Measurements from ENCODE around the gene ZNF787.

ZNF787 gene
- long read RNA-seq: 0 reads

DNA sequence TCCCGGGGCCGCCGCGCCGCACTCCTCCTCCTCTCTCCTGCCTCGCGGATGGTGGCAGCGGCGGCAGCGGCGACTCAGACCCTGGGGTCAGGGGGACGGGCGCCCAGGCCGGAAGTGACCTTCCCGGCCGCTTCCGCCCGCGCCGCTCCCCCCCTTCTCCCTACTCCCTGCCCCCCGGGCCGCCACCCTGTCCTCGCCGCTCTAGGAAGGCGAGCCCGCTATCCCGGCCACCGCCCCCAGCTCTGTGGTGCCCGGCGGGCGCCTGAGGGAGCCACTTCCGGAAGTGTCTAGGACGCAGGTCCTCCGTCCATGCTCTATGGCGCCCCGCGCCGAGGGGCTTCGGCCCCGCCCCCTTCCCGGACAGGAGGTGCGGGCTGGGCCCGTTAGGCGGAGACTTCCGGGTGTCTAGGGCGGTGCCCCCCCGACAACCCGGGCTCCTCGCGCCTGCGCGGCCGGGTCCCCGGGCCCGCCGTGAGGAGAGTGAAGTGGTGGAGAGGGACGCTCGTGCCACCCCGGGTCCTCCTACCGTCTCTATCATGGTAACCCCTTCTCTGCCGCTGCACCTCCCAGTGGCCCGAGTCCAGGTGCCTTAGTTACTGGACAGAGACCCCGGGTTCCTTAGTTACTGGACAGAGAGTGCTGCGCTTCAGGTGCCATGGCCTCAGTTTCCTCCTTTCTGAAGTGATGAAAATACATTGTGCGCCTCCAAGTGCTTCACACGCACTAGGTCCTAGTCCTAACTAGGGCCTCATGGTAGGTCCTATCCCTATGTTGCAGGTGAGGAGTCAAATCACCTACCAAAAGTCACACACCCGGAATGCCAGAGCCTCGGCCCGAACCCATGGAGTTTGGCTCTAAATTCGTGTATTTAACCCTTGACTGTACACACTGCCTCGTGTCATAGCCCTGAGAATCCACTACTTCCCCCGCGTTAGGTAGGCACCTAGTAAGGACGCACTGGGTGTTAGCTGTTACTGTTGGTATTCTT is at the start of gene ZNF787:
Gene ZNF787 (minus strand): TSS at position 116 of the 988 bp plus-strand sequence. CDS start 18,078 bp downstream, outside the sequence.
- Histone ChIP-seq H3K27me3 (ENCODE audit: insufficient read depth, poor library complexity, severe bottlenecking) (no peaks in the 10 kb centered on the region), H3K4me3 (replicated peaks; ENCODE audit: insufficient read depth, low read length) (peak within 1 kb of the TSS; percentile 70), H3K27ac (replicated peaks) (peak within 1 kb of the TSS; percentile 94)
- TF ChIP-seq, protein P1, sequence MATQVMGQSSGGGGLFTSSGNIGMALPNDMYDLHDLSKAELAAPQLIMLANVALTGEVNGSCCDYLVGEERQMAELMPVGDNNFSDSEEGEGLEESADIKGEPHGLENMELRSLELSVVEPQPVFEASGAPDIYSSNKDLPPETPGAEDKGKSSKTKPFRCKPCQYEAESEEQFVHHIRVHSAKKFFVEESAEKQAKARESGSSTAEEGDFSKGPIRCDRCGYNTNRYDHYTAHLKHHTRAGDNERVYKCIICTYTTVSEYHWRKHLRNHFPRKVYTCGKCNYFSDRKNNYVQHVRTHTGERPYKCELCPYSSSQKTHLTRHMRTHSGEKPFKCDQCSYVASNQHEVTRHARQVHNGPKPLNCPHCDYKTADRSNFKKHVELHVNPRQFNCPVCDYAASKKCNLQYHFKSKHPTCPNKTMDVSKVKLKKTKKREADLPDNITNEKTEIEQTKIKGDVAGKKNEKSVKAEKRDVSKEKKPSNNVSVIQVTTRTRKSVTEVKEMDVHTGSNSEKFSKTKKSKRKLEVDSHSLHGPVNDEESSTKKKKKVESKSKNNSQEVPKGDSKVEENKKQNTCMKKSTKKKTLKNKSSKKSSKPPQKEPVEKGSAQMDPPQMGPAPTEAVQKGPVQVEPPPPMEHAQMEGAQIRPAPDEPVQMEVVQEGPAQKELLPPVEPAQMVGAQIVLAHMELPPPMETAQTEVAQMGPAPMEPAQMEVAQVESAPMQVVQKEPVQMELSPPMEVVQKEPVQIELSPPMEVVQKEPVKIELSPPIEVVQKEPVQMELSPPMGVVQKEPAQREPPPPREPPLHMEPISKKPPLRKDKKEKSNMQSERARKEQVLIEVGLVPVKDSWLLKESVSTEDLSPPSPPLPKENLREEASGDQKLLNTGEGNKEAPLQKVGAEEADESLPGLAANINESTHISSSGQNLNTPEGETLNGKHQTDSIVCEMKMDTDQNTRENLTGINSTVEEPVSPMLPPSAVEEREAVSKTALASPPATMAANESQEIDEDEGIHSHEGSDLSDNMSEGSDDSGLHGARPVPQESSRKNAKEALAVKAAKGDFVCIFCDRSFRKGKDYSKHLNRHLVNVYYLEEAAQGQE (IDR thresholded peaks at IDR 0.05; ENCODE audit: insufficient replicate concordance, low read depth): no peak
- TF ChIP-seq GABPA (IDR thresholded peaks at IDR 0.05; ENCODE audit: low read depth) (peak; percentile 82), POLR2AphosphoS5 (IDR thresholded peaks at IDR 0.05; ENCODE audit: low read depth) (peak; percentile 10; the same call in 1 of the 2 replicates), SPI1 (IDR thresholded peaks at IDR 0.05; ENCODE audit: borderline replicate concordance, low read depth) (peak; percentile 35; the same call in 1 of the 2 replicates)
- TF ChIP-seq, protein P2, sequence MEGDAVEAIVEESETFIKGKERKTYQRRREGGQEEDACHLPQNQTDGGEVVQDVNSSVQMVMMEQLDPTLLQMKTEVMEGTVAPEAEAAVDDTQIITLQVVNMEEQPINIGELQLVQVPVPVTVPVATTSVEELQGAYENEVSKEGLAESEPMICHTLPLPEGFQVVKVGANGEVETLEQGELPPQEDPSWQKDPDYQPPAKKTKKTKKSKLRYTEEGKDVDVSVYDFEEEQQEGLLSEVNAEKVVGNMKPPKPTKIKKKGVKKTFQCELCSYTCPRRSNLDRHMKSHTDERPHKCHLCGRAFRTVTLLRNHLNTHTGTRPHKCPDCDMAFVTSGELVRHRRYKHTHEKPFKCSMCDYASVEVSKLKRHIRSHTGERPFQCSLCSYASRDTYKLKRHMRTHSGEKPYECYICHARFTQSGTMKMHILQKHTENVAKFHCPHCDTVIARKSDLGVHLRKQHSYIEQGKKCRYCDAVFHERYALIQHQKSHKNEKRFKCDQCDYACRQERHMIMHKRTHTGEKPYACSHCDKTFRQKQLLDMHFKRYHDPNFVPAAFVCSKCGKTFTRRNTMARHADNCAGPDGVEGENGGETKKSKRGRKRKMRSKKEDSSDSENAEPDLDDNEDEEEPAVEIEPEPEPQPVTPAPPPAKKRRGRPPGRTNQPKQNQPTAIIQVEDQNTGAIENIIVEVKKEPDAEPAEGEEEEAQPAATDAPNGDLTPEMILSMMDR (IDR thresholded peaks at IDR 0.05; ENCODE audit: insufficient read depth, low read length): no peak
- peak; percentile 95 to 96 for DNase-seq (ENCODE audit: low read depth in 1 of 2, low spot score in 1 of 2)

DNA sequence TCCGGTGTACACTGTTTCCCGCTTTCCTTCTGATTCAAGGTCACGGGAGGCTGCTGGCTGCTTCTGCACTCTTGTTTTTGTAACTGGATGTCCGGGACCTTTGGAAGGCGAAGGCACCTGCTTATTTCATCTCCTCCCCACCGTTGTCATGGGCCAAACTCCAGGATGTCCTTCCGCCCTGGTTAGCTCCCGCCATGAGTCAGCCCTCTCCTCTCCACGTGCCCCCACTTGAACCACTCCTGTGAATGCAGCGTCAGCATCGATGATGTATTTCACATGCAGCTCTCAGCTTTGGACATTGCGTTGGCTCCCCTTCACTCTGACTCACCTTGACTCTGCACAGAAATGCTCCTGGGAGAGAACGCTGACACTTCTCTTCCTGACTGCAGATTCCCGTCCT is 49.2 kb upstream of the ZNF787 start:
- TF ChIP-seq POLR2AphosphoS5 (IDR thresholded peaks at IDR 0.05; ENCODE audit: low read depth) (no peak), SPI1 (IDR thresholded peaks at IDR 0.05; ENCODE audit: borderline replicate concordance, low read depth) (no peak), GABPA (IDR thresholded peaks at IDR 0.05; ENCODE audit: low read depth) (no peak)
- TF ChIP-seq, protein P1 (IDR thresholded peaks at IDR 0.05; ENCODE audit: insufficient replicate concordance, low read depth): no peak
- TF ChIP-seq, protein P2 (IDR thresholded peaks at IDR 0.05; ENCODE audit: insufficient read depth, low read length): no peak
- Histone ChIP-seq H3K27me3 (ENCODE audit: insufficient read depth, poor library complexity, severe bottlenecking) (peaks cover 5% of the 10 kb centered on the region), H3K27ac (replicated peaks) (no peak overlapping the region), H3K4me3 (replicated peaks; ENCODE audit: insufficient read depth, low read length) (no peak overlapping the region)
- DNase-seq (ENCODE audit: low read depth in 1 of 2, low spot score in 1 of 2): no peak

DNA sequence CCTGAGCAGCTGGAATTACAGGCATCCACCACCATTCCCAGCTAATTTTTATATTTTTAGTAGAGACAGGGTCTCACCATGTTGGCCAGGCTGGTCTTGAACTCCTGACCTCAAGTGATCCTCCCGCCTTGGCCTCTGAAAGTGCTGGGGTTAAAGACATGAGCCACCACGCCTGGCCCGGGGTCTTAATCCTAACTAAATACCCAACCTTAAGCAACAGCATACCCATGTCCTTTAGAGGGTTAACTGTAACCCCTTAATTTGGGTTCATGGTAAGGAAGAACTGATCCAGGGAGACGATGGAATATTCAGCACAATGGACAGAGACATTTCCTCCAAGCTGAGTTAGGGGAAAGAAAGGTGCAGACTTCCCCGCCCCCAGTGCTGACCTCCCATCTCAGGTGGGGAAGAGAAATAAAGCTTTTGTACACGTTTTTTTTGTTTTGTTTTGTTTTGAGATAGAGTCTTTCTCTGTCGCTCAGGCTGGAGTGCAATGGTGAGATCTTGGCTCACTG is 46.0 kb upstream of the ZNF787 start:
- no peak overlapping the region for H3K4me3 ChIP-seq (replicated peaks; ENCODE audit: insufficient read depth, low read length)
- H3K27ac ChIP-seq (replicated peaks): no peak overlapping the region
- TF ChIP-seq, protein P1 (IDR thresholded peaks at IDR 0.05; ENCODE audit: insufficient replicate concordance, low read depth): peak; percentile 93
- TF ChIP-seq SPI1 (IDR thresholded peaks at IDR 0.05; ENCODE audit: borderline replicate concordance, low read depth): no peak
- TF ChIP-seq GABPA (IDR thresholded peaks at IDR 0.05; ENCODE audit: low read depth): no peak
- no peaks in the 10 kb centered on the region for H3K27me3 ChIP-seq (ENCODE audit: insufficient read depth, poor library complexity, severe bottlenecking)
- DNase-seq (ENCODE audit: low read depth in 1 of 2, low spot score in 1 of 2): no peak
